Stomach (tissue), 4 donors: ENCODE data around the gene RNF220.

Experiments used
- EP300 ChIP-seq: sonication (generic); formaldehyde crosslinking; IDR thresholded peaks from one replicate; pipeline ENCODE4 v1.6.1; 2017; ENCODE audit warnings: antibody characterized with exemption
- POLR2A ChIP-seq, 4 donors: fragments of 450-650 bp; IDR thresholded peaks; one replicate each; pipeline ENCODE4 v1.6.1; 2016; ENCODE audit warnings: antibody characterized with exemption in 4 of 4, control low read depth in 2 of 4, mild to moderate bottlenecking in 1 of 4, moderate library complexity in 1 of 4
- POLR2AphosphoS5 ChIP-seq, 3 donors: sonication (generic); formaldehyde crosslinking; IDR thresholded peaks; one replicate each; pipeline ENCODE4 v1.6.1; 2016; ENCODE audit warnings: antibody characterized with exemption in 3 of 3
- TF ChIP-seq, protein P1 (sequence below), 7 experiments: fragments of 450-650 bp in 4 of 7; fragments of 200-600 bp in 3 of 7; sonication (generic) in 3 of 7; IDR thresholded peaks; one replicate each; pipeline ENCODE4 v1.5.1; 2016 to 2019; ENCODE audit warnings: antibody characterized with exemption in 7 of 7, control low read depth in 2 of 7, mild to moderate bottlenecking in 1 of 7

DNA sequence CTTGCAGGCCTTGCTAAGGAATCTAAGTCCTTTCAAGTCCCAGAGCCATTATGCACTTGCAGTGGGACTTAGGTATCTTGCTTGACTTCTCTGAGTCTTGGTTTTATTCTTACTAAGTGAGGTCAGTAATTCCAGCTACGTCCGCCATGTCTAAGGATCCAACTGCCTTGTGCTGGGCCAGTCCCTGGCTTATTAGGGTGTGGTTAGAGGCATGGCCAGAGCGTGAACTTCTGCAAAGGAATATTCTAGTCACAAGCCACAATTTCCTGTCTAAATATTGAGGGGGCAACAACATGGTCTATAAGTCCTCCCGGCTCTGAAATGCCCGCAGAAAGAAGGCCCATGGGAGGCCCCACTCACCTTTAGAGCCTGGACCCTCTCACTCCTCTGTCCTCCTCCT is 186.3 kb downstream of the RNF220 start:
- TF ChIP-seq, protein P1, sequence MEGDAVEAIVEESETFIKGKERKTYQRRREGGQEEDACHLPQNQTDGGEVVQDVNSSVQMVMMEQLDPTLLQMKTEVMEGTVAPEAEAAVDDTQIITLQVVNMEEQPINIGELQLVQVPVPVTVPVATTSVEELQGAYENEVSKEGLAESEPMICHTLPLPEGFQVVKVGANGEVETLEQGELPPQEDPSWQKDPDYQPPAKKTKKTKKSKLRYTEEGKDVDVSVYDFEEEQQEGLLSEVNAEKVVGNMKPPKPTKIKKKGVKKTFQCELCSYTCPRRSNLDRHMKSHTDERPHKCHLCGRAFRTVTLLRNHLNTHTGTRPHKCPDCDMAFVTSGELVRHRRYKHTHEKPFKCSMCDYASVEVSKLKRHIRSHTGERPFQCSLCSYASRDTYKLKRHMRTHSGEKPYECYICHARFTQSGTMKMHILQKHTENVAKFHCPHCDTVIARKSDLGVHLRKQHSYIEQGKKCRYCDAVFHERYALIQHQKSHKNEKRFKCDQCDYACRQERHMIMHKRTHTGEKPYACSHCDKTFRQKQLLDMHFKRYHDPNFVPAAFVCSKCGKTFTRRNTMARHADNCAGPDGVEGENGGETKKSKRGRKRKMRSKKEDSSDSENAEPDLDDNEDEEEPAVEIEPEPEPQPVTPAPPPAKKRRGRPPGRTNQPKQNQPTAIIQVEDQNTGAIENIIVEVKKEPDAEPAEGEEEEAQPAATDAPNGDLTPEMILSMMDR (IDR thresholded peaks at IDR 0.05) = no peak
- TF ChIP-seq POLR2A (IDR thresholded peaks at IDR 0.05) (no peak), POLR2AphosphoS5 (IDR thresholded peaks at IDR 0.05) (no peak), EP300 (no peak)
